Neural crest cell (in vitro differentiated cells): ENCODE data around the gene SLC1A3. TPM values are rescaled to one million over a fixed set of nuclear protein-coding genes. Genes with fewer than 3 reads are reported as not detected.
"Not testable (repeated sequence)": the region's sequence is repeated elsewhere in the genome, so short reads cannot be mapped to it uniquely, and the experiment has no call there.

ENCODE experiments used
- DNase-seq: peaks from one replicate; pipeline ENCODE4 v3.0.0; 2021; ENCODE audit warnings: low read depth, mixed read lengths, low spot score
- H3K27ac Mint-ChIP-seq: one replicate; pipeline ENCODE4 v1.8.0; 2021; ENCODE audit warnings: mild to moderate bottlenecking, mixed read lengths; ENCODE audit not compliant: unreplicated experiment
- H3K27me3 Mint-ChIP-seq: 2 replicates; pipeline ENCODE4 v1.8.0; 2021; ENCODE audit warnings: low read depth, mild to moderate bottlenecking, mixed read lengths
- H3K36me3 Mint-ChIP-seq: 2 replicates; pipeline ENCODE4 v1.8.0; 2021; ENCODE audit warnings: low read depth, mild to moderate bottlenecking, mixed read lengths
- H3K4me1 Mint-ChIP-seq: 2 replicates; pipeline ENCODE4 v1.8.0; 2021; ENCODE audit warnings: mixed read lengths
- H3K4me3 Mint-ChIP-seq: one replicate; pipeline ENCODE4 v1.8.0; 2021; ENCODE audit warnings: mild to moderate bottlenecking, mixed read lengths
- H3K9me3 Mint-ChIP-seq: 2 replicates; pipeline ENCODE4 v1.8.0; 2021; ENCODE audit warnings: mixed read lengths
- total RNA-seq: library from RNA; stranded (reverse); gene quantifications from 2 replicates; pipeline ENCODE4 v1.2.1, GENCODE V29; 2021
- TF ChIP-seq, protein P1 (sequence below): fragments of 200-600 bp; sonication (generic); conservative IDR thresholded peaks from 2 replicates; pipeline ENCODE4 v1.5.0; 2021; ENCODE audit warnings: antibody characterized with exemption, mild to moderate bottlenecking

The SLC1A3 gene
- total RNA-seq, 1 donor from 2014 or later: 26.5 TPM

DNA sequence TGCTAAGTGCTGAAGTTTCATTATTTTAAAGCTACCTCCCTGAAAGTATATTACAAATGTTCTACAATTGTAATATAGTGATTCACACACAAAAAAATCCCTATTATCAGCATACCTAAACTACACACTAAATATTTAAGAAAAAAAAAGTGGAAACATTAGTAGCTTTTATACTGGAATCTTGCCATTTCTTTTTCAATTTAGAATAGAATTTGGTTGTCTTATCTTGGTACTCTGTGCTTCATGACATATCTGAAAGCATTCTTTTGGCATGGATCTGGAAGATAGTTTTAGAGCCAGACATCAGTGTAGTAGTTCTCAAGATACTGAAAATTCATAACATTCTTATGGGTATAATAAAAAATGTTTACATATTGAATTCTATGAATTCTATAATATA, 35.0 kb downstream of the SLC1A3 start:
- H3K9me3 Mint-ChIP-seq: no peaks in the 10 kb centered on the region
- H3K27me3 Mint-ChIP-seq: no peaks in the 10 kb centered on the region
- peaks cover 6% of the 10 kb centered on the region for H3K4me1 Mint-ChIP-seq
- H3K4me3 Mint-ChIP-seq: no peak overlapping the region
- TF ChIP-seq, protein P1, sequence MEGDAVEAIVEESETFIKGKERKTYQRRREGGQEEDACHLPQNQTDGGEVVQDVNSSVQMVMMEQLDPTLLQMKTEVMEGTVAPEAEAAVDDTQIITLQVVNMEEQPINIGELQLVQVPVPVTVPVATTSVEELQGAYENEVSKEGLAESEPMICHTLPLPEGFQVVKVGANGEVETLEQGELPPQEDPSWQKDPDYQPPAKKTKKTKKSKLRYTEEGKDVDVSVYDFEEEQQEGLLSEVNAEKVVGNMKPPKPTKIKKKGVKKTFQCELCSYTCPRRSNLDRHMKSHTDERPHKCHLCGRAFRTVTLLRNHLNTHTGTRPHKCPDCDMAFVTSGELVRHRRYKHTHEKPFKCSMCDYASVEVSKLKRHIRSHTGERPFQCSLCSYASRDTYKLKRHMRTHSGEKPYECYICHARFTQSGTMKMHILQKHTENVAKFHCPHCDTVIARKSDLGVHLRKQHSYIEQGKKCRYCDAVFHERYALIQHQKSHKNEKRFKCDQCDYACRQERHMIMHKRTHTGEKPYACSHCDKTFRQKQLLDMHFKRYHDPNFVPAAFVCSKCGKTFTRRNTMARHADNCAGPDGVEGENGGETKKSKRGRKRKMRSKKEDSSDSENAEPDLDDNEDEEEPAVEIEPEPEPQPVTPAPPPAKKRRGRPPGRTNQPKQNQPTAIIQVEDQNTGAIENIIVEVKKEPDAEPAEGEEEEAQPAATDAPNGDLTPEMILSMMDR: no peak
- DNase-seq: no peak
- no peak overlapping the region for H3K27ac Mint-ChIP-seq
- no peaks in the 10 kb centered on the region for H3K36me3 Mint-ChIP-seq

DNA sequence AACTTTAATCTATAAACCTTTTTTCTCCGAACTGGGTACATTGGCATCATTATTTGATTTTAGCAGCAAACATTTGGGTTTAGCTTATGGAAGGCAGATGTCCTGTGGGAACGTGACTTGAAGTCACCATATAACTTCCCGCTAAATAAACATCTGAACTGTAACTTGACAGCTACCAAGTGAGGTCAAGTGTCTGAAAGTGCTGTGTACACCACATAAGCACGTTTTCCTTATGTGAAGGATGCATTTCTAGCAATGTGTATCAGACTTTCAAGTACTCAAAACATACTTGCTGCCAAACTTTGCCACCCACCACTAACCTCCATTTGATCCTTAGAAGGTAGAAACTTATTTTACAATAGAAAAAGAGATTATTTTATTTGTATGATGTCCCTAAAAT, 35.7 kb downstream of the SLC1A3 start:
- TF ChIP-seq, protein P1: no peak
- H3K4me3 Mint-ChIP-seq: no peak overlapping the region
- H3K4me1 Mint-ChIP-seq: peaks cover 6% of the 10 kb centered on the region
- no peaks in the 10 kb centered on the region for H3K27me3 Mint-ChIP-seq
- DNase-seq: no peak
- no peaks in the 10 kb centered on the region for H3K36me3 Mint-ChIP-seq
- no peaks in the 10 kb centered on the region for H3K9me3 Mint-ChIP-seq
- no peak overlapping the region for H3K27ac Mint-ChIP-seq

DNA sequence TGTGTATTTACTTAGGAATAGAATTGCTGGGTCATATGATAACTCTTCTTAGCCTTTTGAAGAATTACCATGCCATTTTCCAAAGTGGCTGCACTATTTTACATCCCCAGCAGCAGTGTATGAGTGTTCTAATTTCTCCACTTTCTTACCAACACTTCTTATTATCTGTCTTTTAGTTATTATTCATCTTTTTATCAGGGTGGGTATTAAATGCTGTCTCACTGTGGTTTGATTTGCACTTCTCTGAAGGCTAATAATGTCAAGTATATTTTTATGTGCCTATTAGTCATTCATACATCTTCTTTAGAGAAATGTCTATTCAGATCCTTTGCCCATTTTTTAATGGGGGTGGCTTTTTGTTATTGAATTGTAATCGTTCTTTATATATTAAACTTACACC, 36.8 kb downstream of the SLC1A3 start:
- H3K9me3 Mint-ChIP-seq: no peaks in the 10 kb centered on the region
- no peaks in the 10 kb centered on the region for H3K36me3 Mint-ChIP-seq
- no peak overlapping the region for H3K4me3 Mint-ChIP-seq
- DNase-seq: no peak
- H3K27ac Mint-ChIP-seq: no peak overlapping the region
- TF ChIP-seq, protein P1: no peak
- peaks cover 2% of the 10 kb centered on the region for H3K4me1 Mint-ChIP-seq
- no peaks in the 10 kb centered on the region for H3K27me3 Mint-ChIP-seq

DNA sequence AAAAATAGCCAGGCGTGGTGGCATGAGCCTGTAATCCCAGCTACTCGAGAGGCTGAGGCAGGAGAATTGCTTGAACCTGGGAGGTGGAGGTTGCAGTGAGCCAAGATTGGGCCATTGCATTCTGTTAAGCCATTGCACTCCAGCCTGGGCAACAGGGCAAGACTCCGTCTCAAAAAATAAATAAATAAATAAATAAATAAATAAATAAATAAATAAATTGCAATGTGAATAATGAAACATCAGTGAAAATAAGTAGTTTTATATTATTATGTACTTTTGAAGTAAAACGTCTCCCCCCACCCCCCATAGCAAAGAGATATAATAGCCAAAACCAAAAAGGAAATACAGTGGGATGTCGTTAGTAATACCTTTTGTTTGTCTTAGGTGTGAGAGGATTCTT, 37.4 kb downstream of the SLC1A3 start:
- not testable (repeated sequence) for H3K27ac Mint-ChIP-seq

DNA sequence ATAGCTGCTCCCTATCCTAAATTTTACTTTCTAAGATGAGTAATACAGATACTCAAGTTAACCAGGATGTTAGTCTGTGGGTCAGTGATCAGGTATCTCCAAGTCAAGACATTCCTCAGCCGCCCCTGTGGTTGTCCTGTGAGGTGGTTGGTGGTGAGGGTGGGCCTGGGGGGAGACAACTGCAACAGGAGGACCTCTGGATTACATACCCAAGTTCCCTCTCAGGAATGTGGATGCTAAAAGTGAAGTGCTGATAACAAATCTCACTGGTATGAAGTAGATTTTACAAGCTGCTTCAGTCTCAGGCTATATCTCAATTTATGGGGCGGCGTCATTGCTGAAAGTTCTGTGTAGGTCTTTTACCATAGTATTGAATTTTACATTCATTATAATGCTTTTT, 38.3 kb downstream of the SLC1A3 start:
- Mint-ChIP-seq H3K4me3 (no peak overlapping the region), H3K27me3 (no peaks in the 10 kb centered on the region), H3K4me1 (no peaks in the 10 kb centered on the region), H3K9me3 (no peaks in the 10 kb centered on the region), H3K27ac (no peak overlapping the region), H3K36me3 (no peaks in the 10 kb centered on the region)
- TF ChIP-seq, protein P1: no peak
- no peak for DNase-seq

More for the DNA sequence above, 37.4 kb downstream of the SLC1A3 start:
- DNase-seq, H3K4me1 Mint-ChIP-seq, H3K36me3 Mint-ChIP-seq, H3K4me3 Mint-ChIP-seq, H3K27me3 Mint-ChIP-seq, H3K9me3 Mint-ChIP-seq: not testable (repeated sequence)

DNA sequence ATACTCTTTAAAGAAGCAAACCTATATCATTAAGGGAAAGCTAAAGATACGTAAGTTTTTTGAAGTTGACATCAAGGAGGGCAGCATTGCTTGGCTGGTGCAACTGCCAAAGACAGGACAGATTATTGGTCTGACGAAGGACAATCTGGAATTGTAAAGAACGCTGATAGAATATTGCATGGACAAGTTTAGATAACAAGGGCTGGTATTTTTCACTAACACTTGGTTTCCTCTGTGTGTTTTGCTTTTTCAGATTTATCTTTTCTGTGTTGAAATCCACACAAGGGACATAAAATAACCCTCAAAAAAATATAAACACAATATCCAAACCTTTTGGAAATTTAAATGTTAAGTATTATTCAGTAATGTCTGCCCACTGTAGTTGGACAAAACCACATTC, 39.7 kb downstream of the SLC1A3 start:
- DNase-seq: no peak
- Mint-ChIP-seq H3K27ac (no peak overlapping the region), H3K36me3 (no peaks in the 10 kb centered on the region)

More for the DNA sequence above, 39.7 kb downstream of the SLC1A3 start:
- H3K27me3 Mint-ChIP-seq: no peaks in the 10 kb centered on the region
- H3K4me1 Mint-ChIP-seq: no peaks in the 10 kb centered on the region
- H3K4me3 Mint-ChIP-seq: no peak overlapping the region
- TF ChIP-seq, protein P1: no peak
- H3K9me3 Mint-ChIP-seq: no peaks in the 10 kb centered on the region
